OCI-LY3 (cell line): ENCODE results near the gene GART.

ENCODE experiments used
- CTCF ChIP-seq: fragments of 200-600, 300-600 bp; sonication (generic); IDR thresholded peaks from 2 replicates; pipeline ENCODE4 v1.5.1; 2014; ENCODE audit warnings: antibody characterized with exemption, low read length, low read depth
- EZH2phosphoT487 ChIP-seq: fragments of 200-600 bp; shearing (Covaris generic); IDR thresholded peaks from 2 replicates; pipeline ENCODE4 v1.6.1; 2018; ENCODE audit warnings: antibody characterized with exemption, mixed run types, low read depth

- TF ChIP-seq CTCF (no peak), EZH2phosphoT487 (no peak)
Observed at GRCh38 chr21:33458861-33459260, 83.1 kb downstream of the GART start.
